ENCODE results near the gene KLHDC4.

DNA sequence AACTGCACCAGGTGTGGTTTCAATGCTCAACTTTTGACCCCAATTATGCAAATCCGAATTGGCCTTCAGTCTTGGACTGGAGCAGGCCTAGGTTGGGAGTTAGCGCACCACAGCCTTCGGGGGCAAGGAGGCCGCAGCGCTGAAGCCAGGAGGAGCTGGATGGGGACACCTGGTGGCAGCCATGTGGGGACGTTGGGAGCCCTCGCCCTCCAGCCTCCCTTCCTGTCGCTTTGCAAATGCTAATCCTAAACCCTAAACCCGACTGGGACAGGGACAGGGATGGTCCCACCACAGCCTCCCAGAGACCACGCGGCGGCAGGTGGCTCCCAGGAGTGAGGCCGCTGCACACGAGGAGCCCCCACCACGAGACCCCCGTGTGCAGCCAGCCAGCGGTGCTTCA lies 58.7 kb downstream of the KLHDC4 start:
- TF ChIP-seq ZNF274 (IDR thresholded peaks at IDR 0.05; ENCODE audit: low read depth, low read length) (no peak), YY1 (IDR thresholded peaks at IDR 0.05; ENCODE audit: insufficient read depth, insufficient read length) (no peak), SUZ12 (IDR thresholded peaks at IDR 0.05; ENCODE audit: extremely low read depth, insufficient read depth, insufficient read length) (no peak)

Data from NT2/D1 (cell line).